SW 1271 (cell line): ENCODE data around the gene RELN.
"Not testable (repeated sequence)": the region's sequence is repeated elsewhere in the genome, so short reads cannot be mapped to it uniquely, and the experiment has no call there.

Experiments used
- DNase-seq, 2 experiments: peaks; one replicate each; lab custom pipeline; 2025; lab: John Stamatoyannopoulos, UW

Gene RELN

GRCh38 chr7:103787041-103787440 lies 202.4 kb downstream of the RELN start:
- not testable (repeated sequence) for DNase-seq

- no peak for DNase-seq
Measured at GRCh38 chr7:103784646-103785286, 204.7 kb downstream of the RELN start.

- no peak for DNase-seq
Measured at GRCh38 chr7:103781409-103781808, 208.0 kb downstream of the RELN start.

GRCh38 chr7:103780561-103780960 lies 208.9 kb downstream of the RELN start:
- DNase-seq: not testable (repeated sequence)

- no peak for DNase-seq
Measured at GRCh38 chr7:103777440-103777839, 212.0 kb downstream of the RELN start.

GRCh38 chr7:103773726-103774125 lies 215.7 kb downstream of the RELN start:
- no peak for DNase-seq

- DNase-seq: no peak
Measured at GRCh38 chr7:103772171-103772773, 217.2 kb downstream of the RELN start.

- no peak for DNase-seq
Measured at GRCh38 chr7:103771294-103771693, 218.2 kb downstream of the RELN start.

GRCh38 chr7:103766660-103767059 lies 222.8 kb downstream of the RELN start:
- no peak for DNase-seq

GRCh38 chr7:103765901-103766300 lies 223.6 kb downstream of the RELN start:
- DNase-seq: no peak

GRCh38 chr7:103764901-103765300 lies 224.6 kb downstream of the RELN start:
- DNase-seq: no peak

- DNase-seq: no peak
Measured at GRCh38 chr7:103762877-103763276, 226.6 kb downstream of the RELN start.

GRCh38 chr7:103762065-103762760 lies 227.2 kb downstream of the RELN start:
- DNase-seq: no peak

GRCh38 chr7:103752995-103753394 lies 236.5 kb downstream of the RELN start:
- no peak for DNase-seq

- DNase-seq: no peak
Measured at GRCh38 chr7:103751311-103751880, 238.1 kb downstream of the RELN start.

GRCh38 chr7:103748680-103749079 lies 240.8 kb downstream of the RELN start:
- DNase-seq: no peak

GRCh38 chr7:103735377-103735776 lies 254.1 kb downstream of the RELN start:
- no peak for DNase-seq

GRCh38 chr7:103731169-103731568 lies 258.3 kb downstream of the RELN start:
- DNase-seq: no peak

- DNase-seq: no peak
Measured at GRCh38 chr7:103729026-103729425, 260.4 kb downstream of the RELN start.

- DNase-seq: no peak
Measured at GRCh38 chr7:103727982-103728610, 261.4 kb downstream of the RELN start.

- no peak for DNase-seq
Measured at GRCh38 chr7:103719070-103719469, 270.4 kb downstream of the RELN start.

- DNase-seq: peak in 1 of 2 experiments; percentile 5
Measured at GRCh38 chr7:103718482-103719061, 270.9 kb downstream of the RELN start.
